ENCODE measurements around the gene FASTKD2.
"Not testable (repeated sequence)": the region's sequence is repeated elsewhere in the genome, so short reads cannot be mapped to it uniquely, and the experiment has no call there.

Gene FASTKD2

GRCh38 chr2:206792645-206793044, 27.2 kb downstream of the FASTKD2 start:
- DNase-seq: no peak

- no peak for DNase-seq
Measured at GRCh38 chr2:206797376-206797775, 32.0 kb downstream of the FASTKD2 start.

- DNase-seq: no peak
Measured at GRCh38 chr2:206798000-206798399, 32.6 kb downstream of the FASTKD2 start.

GRCh38 chr2:206799083-206799482, 33.7 kb downstream of the FASTKD2 start:
- no peak for DNase-seq

- peak in 1 of 2 experiments; percentile 39 for DNase-seq
Measured at GRCh38 chr2:206800506-206801417, 35.4 kb downstream of the FASTKD2 start.

- DNase-seq: no peak
Measured at GRCh38 chr2:206801418-206802189, 36.2 kb downstream of the FASTKD2 start.

GRCh38 chr2:206802654-206803514, 37.5 kb downstream of the FASTKD2 start:
- no peak for DNase-seq

GRCh38 chr2:206804326-206804725, 38.9 kb downstream of the FASTKD2 start:
- DNase-seq: no peak

- DNase-seq: no peak
Measured at GRCh38 chr2:206805887-206806607, 40.6 kb downstream of the FASTKD2 start.

- not testable (repeated sequence) for DNase-seq
Measured at GRCh38 chr2:206807624-206808023, 42.2 kb downstream of the FASTKD2 start.

- DNase-seq: not testable (repeated sequence)
Measured at GRCh38 chr2:206812471-206812870, 47.1 kb downstream of the FASTKD2 start.

- no peak for DNase-seq
Measured at GRCh38 chr2:206814498-206814897, 49.1 kb downstream of the FASTKD2 start.

- DNase-seq: no peak
Measured at GRCh38 chr2:206820807-206821206, 55.4 kb downstream of the FASTKD2 start.

- no peak for DNase-seq
Measured at GRCh38 chr2:206823178-206823577, 57.8 kb downstream of the FASTKD2 start.

GRCh38 chr2:206824087-206824618, 58.7 kb downstream of the FASTKD2 start:
- no peak for DNase-seq

- DNase-seq: no peak
Measured at GRCh38 chr2:206824993-206825392, 59.6 kb downstream of the FASTKD2 start.

- DNase-seq: no peak
Measured at GRCh38 chr2:206831442-206831995, 66.1 kb downstream of the FASTKD2 start.

- no peak for DNase-seq
Measured at GRCh38 chr2:206832873-206833272, 67.5 kb downstream of the FASTKD2 start.

- no peak for DNase-seq
Measured at GRCh38 chr2:206833291-206833690, 67.9 kb downstream of the FASTKD2 start.

GRCh38 chr2:206836722-206837121, 71.3 kb downstream of the FASTKD2 start:
- no peak for DNase-seq

- DNase-seq: no peak
Measured at GRCh38 chr2:206837775-206838174, 72.4 kb downstream of the FASTKD2 start.

GRCh38 chr2:206838690-206839089, 73.3 kb downstream of the FASTKD2 start:
- DNase-seq: no peak
